IMR-90 (cell line): ENCODE data around the gene TPSAB1. TPM values are rescaled to one million over a fixed set of nuclear protein-coding genes. Genes with fewer than 3 reads are reported as not detected.
"Not testable (repeated sequence)": the region's sequence is repeated elsewhere in the genome, so short reads cannot be mapped to it uniquely, and the experiment has no call there.

Experiments
- ATAC-seq: fragments of 200-7000 bp; cut with Tn5 transposase; 2 replicates; pipeline ENCODE4 v1.9.1; 2020; ENCODE audit warnings: low read depth, mild to moderate bottlenecking, moderate library complexity
- BruUV-seq: library from RNA; stranded (reverse); fragments of 400-500 nt; replicated peaks from 2 replicates; lab custom pipeline; 2021; lab: Mats Ljungman, UMichigan
- CTCF ChIA-PET: fragments of 300-600 bp; formaldehyde crosslinking; extraction: SDS; loops from one replicate; lab custom pipeline; 2021; ENCODE audit warnings: antibody characterized with exemption; lab: Yijun Ruan, JAX
- POLR2A ChIA-PET: fragments of 300-600 bp; sonication (Branson Sonifier 250); formaldehyde crosslinking; loops from one replicate; lab custom pipeline; 2022; ENCODE audit warnings: antibody characterized with exemption; ENCODE audit not compliant: unreplicated experiment; lab: Charles Lee
- DNase-seq: peaks from one replicate; pipeline ENCODE4 v3.0.0; 2013
- H2AFZ ChIP-seq: replicated peaks from 2 replicates; pipeline ENCODE3; 2013; ENCODE audit warnings: low read length, mild to moderate bottlenecking; ENCODE audit not compliant: poor library complexity
- H2AK5ac ChIP-seq: 2 replicates; pipeline ENCODE4 v1.6.1; 2013; ENCODE audit warnings: low read depth, low read length, inconsistent platforms
- H2AK9ac ChIP-seq: replicated peaks from 2 replicates; pipeline ENCODE3; 2013; ENCODE audit warnings: mild to moderate bottlenecking, low read depth, low read length, moderate library complexity; ENCODE audit not compliant: poor library complexity
- H2BK120ac ChIP-seq: 2 replicates; pipeline ENCODE4 v1.6.1; 2013; ENCODE audit warnings: low read depth, low read length, inconsistent platforms
- H2BK15ac ChIP-seq: 3 replicates; pipeline ENCODE4 v1.6.1; 2013; ENCODE audit warnings: low read depth, low read length, inconsistent platforms
- H2BK20ac ChIP-seq: 2 replicates; pipeline ENCODE4 v1.6.1; 2013; ENCODE audit warnings: low read depth, mild to moderate bottlenecking, inconsistent platforms, low read length, moderate library complexity
- H2BK5ac ChIP-seq: 2 replicates; pipeline ENCODE4 v1.6.1; 2013; ENCODE audit warnings: mild to moderate bottlenecking, low read depth, low read length, inconsistent platforms; ENCODE audit not compliant: poor library complexity, severe bottlenecking
- H3K14ac ChIP-seq: replicated peaks from 2 replicates; pipeline ENCODE4 v1.6.1; 2013; ENCODE audit warnings: low read depth, low read length, inconsistent platforms
- H3K18ac ChIP-seq: 2 replicates; pipeline ENCODE4 v1.6.1; 2013; ENCODE audit warnings: low read depth, low read length, control low read depth
- H3K23ac ChIP-seq: 2 replicates; pipeline ENCODE4 v1.6.1; 2013; ENCODE audit warnings: low read depth, low read length, inconsistent platforms
- H3K27ac ChIP-seq: 2 replicates; pipeline ENCODE4 v1.5.1; 2013; ENCODE audit warnings: mild to moderate bottlenecking, control low read depth, low read length; ENCODE audit not compliant: insufficient read depth
- H3K27me3 ChIP-seq: 2 replicates; pipeline ENCODE4 v1.6.1; 2013; ENCODE audit warnings: low read length; ENCODE audit not compliant: control insufficient read depth, insufficient read depth
- H3K36me3 ChIP-seq: 2 replicates; pipeline ENCODE4 v1.6.1; 2013; ENCODE audit warnings: low read length, mixed read lengths; ENCODE audit not compliant: control insufficient read depth, insufficient read depth
- H3K4ac ChIP-seq: 2 replicates; pipeline ENCODE4 v1.6.1; 2013; ENCODE audit warnings: low read depth, low read length, inconsistent platforms
- H3K4me1 ChIP-seq: 2 replicates; pipeline ENCODE4 v1.6.1; 2013; ENCODE audit warnings: low read length, mixed read lengths; ENCODE audit not compliant: control insufficient read depth, insufficient read depth
- H3K4me2 ChIP-seq: 2 replicates; pipeline ENCODE4 v1.6.1; 2013; ENCODE audit warnings: low read depth, mild to moderate bottlenecking, control low read depth, low read length, moderate library complexity
- H3K4me3 ChIP-seq: 2 replicates; pipeline ENCODE4 v1.5.1; 2013; ENCODE audit warnings: low read depth, mild to moderate bottlenecking, control low read depth, low read length, moderate library complexity; ENCODE audit not compliant: insufficient read depth
- H3K56ac ChIP-seq: 2 replicates; pipeline ENCODE4 v1.6.1; 2013; ENCODE audit warnings: low read length, inconsistent platforms; ENCODE audit not compliant: insufficient read depth; ENCODE audit errors: extremely low read depth
- H3K79me1 ChIP-seq, 2 experiments: 2 replicates each; pipeline ENCODE4 v1.6.1; 2013; ENCODE audit warnings: low read length in 2 of 2, inconsistent platforms in 1 of 2, low read depth in 1 of 2
- H3K9ac ChIP-seq: 2 replicates; pipeline ENCODE4 v1.6.1; 2013; ENCODE audit warnings: low read depth, low read length, control low read depth
- H3K9me1 ChIP-seq: 2 replicates; pipeline ENCODE4 v1.6.1; 2013; ENCODE audit warnings: low read length, inconsistent platforms; ENCODE audit not compliant: insufficient read depth
- H3K9me3 ChIP-seq: 2 replicates; pipeline ENCODE4 v1.6.1; 2013; ENCODE audit warnings: low read length; ENCODE audit not compliant: control insufficient read depth, insufficient read depth
- H4K20me1 ChIP-seq: 2 replicates; pipeline ENCODE4 v1.6.1; 2013; ENCODE audit warnings: low read length, inconsistent platforms; ENCODE audit not compliant: insufficient read depth
- H4K5ac ChIP-seq: 2 replicates; pipeline ENCODE4 v1.6.1; 2013; ENCODE audit warnings: mild to moderate bottlenecking, low read depth, low read length, control low read depth
- H4K8ac ChIP-seq, 2 experiments: 2 replicates each; pipeline ENCODE4 v1.6.1; 2013; ENCODE audit warnings: low read depth in 2 of 2, low read length in 2 of 2, control low read depth in 1 of 2, inconsistent platforms in 1 of 2
- H4K91ac ChIP-seq: 2 replicates; pipeline ENCODE4 v1.6.1; 2013; ENCODE audit warnings: low read depth, low read length, inconsistent platforms; ENCODE audit not compliant: insufficient read depth
- WGBS, 2 experiments: methylation state at CpG; one replicate each; pipeline versions ENCODE4 v1.1.5 to v1.1.7; 2013; ENCODE audit warnings: missing lambda C conversion rate in 2 of 2; ENCODE audit not compliant: insufficient read length in 1 of 2; ENCODE audit errors: extremely low coverage in 2 of 2; 5-methylcytosine and 5-hydroxymethylcytosine counted together
- dilution Hi-C: fragments of 300-500 bp; cut with HindIII; formaldehyde crosslinking; loops from one replicate; pipeline ENCODE4 v1.14.3; 2018; ENCODE audit warnings: low sequenced_read_pairs; ENCODE audit not compliant: unreplicated experiment
- in situ Hi-C: fragments of 300-500 bp; cut with MboI; formaldehyde crosslinking; loops from 3 replicates; pipeline ENCODE4 v1.14.3; 2019; ENCODE audit warnings: low sequenced_read_pairs, inconsistent platforms, mixed read lengths
- intact Hi-C: fragments of 100-400 bp; cut with micrococcal nuclease; formaldehyde crosslinking; loops from 2 replicates; pipeline ENCODE4 v1.10.0; 2022
- polyA plus RNA-seq, 3 experiments: library from polyadenylated mRNA; depleted of rRNA; stranded (reverse); fragments of >200 nt; gene quantifications; 2 replicates each; pipeline ENCODE4 v1.2.3, GENCODE V29; 2012; ENCODE audit warnings: low replicate concordance in 1 of 3
- total RNA-seq: library from RNA; depleted of rRNA; stranded (reverse); fragments of >200 nt; gene quantifications from 2 replicates; pipeline ENCODE4 v1.2.3, GENCODE V29; 2012

The TPSAB1 gene
- total and polyA plus RNA-seq, 2 of the 4 experiments (the other 2 are of a cell fraction), result not detected

- H3K79me1 ChIP-seq, H2AK9ac ChIP-seq, H2BK120ac ChIP-seq, H4K5ac ChIP-seq, H2BK5ac ChIP-seq, H3K9me3 ChIP-seq, intact Hi-C loops, dilution Hi-C loops, H4K8ac ChIP-seq, H3K27ac ChIP-seq, H2AFZ ChIP-seq, H3K9ac ChIP-seq, H4K20me1 ChIP-seq, H2BK20ac ChIP-seq, H3K4me3 ChIP-seq, H3K18ac ChIP-seq, H3K56ac ChIP-seq, POLR2A ChIA-PET, CTCF ChIA-PET, H3K4me2 ChIP-seq, BruUV-seq, H3K4me1 ChIP-seq, H2BK15ac ChIP-seq, ATAC-seq, H4K91ac ChIP-seq, H3K4ac ChIP-seq, H3K23ac ChIP-seq, H2AK5ac ChIP-seq, DNase-seq, H3K14ac ChIP-seq, H3K36me3 ChIP-seq, H3K27me3 ChIP-seq, in situ Hi-C loops, H3K9me1 ChIP-seq: not testable (repeated sequence)
- WGBS, 2 experiments, result no CpG with 5 or more reads among the region's 7 CpGs
These were observed 9.2 kb upstream of the TPSAB1 start for GRCh38 chr16:1231301-1231700.

DNA sequence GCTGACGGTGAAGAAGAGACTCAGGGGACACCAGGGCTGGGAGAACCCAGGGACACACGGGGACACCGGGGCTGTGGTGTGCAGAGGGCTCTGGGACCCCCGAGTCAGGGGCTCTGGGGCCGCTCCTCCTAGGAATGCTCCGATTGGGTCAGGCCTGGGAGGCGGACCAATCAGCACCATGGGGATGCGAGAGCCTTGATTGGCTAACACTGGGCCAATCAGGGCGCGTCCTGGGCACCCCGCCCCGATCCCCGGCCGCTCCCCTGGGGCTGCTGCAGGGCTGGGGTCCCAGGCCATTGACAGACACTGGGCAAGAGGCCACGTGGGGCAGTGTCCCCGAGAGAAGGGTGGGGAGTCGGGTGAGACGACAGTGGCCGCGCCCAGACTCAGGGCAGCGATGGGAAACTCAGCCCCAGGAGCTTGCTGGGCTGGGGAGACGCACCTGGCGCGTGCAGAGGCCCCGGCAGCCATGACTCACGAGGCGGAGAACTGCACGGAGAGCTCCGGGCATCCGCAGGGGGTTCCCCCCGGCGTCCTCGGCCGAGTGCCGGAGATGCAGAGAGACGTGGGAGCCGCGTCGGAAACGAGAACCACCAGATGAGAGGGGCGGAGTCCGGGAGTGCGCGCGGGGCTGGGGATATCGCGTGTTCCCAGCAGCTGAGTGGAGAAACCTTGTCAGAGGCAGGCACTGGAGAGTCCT, 8.3 kb upstream of the TPSAB1 start:
- H4K20me1 ChIP-seq, H3K9ac ChIP-seq, H3K4ac ChIP-seq, H2AK9ac ChIP-seq, H4K5ac ChIP-seq, H3K9me1 ChIP-seq, H3K79me1 ChIP-seq, H2BK15ac ChIP-seq, H4K91ac ChIP-seq, H3K4me1 ChIP-seq, H3K27me3 ChIP-seq, POLR2A ChIA-PET, H3K23ac ChIP-seq, H3K27ac ChIP-seq, H2BK20ac ChIP-seq, H3K4me3 ChIP-seq, H2BK5ac ChIP-seq, H3K9me3 ChIP-seq, H3K36me3 ChIP-seq, BruUV-seq, CTCF ChIA-PET, DNase-seq, in situ Hi-C loops, H3K4me2 ChIP-seq, H3K18ac ChIP-seq, dilution Hi-C loops, H3K14ac ChIP-seq, H4K8ac ChIP-seq, intact Hi-C loops, H2BK120ac ChIP-seq, H2AK5ac ChIP-seq, H2AFZ ChIP-seq, H3K56ac ChIP-seq: not testable (repeated sequence)
- no CpG with 5 or more reads among the region's 47 CpGs for WGBS, 2 experiments
- ATAC-seq, result peak; percentile 56; the same call in 1 of the 2 replicates
